ENCODE data around the gene PSMC2. TPM values are rescaled to one million over a fixed set of nuclear protein-coding genes. Genes with fewer than 3 reads are reported as not detected.

Gene PSMC2
- total and polyA plus RNA-seq, 12 donors, result 74.5 to 355 (median 124) TPM

DNA sequence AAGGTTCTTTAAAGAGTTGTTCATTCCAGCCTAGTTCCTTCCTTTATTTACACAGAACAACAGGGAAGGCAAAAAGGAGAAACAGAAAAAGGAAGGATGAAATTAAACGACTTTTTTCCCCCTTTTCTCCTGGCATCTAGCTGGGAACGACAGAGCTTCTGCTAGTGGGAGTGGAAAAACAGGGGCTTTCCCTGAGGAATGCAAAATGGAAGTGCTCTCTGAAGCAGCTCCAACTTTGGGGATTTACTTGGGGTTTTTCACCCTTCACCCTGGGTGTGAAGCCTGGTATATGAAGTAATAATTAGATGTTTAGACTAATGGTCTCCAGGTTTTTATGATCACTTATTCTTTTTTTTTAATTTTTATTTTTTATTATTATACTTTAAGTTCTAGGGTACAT is 46.0 kb upstream of the PSMC2 start:
- H3K27ac ChIP-seq, result no peak overlapping the region

DNA sequence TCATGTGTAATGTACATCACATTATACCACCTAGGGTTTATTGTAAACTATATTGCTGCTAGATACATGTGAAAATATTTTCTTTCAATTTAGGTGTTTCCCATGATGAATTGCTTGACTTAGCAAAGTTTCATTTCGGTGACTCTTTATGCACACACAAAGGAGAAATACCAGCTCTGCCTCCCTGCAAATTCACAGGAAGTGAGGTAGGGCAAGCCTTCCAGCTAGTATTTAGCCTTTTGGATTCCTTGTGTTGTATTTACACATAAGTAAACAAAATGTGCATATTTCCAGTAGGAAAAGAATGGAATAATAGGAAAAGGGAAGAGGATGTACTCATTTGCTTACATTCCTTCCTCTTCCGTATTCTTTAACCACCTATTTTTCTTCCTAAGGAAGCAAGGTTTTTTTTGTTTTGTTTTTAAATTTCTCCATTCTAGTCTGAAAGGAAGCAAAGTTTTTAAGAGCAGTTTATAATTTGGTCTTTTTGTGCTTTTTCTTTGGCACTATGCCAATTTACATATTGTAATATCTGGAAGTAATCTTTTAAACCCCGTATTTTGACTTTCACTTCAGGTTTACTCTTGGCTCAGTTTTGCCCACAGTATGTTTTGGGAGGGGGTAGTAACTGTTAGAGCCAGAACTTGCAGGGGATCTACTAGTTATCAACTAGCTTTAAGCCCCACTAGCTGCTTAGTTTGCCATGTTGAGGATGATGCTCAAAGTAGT is 39.8 kb upstream of the PSMC2 start:
- no peaks in the 10 kb centered on the region for H3K27me3 ChIP-seq
- DNase-seq, result no peak
- WGBS, 4 donors, result 64 to 70% (median 64%) methylated on average over 3 of the region's 3 CpGs
- no peak overlapping the region for H3K4me3 ChIP-seq
- no peak for TF ChIP-seq POLR2A (IDR thresholded peaks at IDR 0.05)
- TF ChIP-seq, protein P1, sequence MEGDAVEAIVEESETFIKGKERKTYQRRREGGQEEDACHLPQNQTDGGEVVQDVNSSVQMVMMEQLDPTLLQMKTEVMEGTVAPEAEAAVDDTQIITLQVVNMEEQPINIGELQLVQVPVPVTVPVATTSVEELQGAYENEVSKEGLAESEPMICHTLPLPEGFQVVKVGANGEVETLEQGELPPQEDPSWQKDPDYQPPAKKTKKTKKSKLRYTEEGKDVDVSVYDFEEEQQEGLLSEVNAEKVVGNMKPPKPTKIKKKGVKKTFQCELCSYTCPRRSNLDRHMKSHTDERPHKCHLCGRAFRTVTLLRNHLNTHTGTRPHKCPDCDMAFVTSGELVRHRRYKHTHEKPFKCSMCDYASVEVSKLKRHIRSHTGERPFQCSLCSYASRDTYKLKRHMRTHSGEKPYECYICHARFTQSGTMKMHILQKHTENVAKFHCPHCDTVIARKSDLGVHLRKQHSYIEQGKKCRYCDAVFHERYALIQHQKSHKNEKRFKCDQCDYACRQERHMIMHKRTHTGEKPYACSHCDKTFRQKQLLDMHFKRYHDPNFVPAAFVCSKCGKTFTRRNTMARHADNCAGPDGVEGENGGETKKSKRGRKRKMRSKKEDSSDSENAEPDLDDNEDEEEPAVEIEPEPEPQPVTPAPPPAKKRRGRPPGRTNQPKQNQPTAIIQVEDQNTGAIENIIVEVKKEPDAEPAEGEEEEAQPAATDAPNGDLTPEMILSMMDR (IDR thresholded peaks at IDR 0.05), result no peak
- H3K9me3 ChIP-seq (replicated peaks in 1 of 3), result no peaks in the 10 kb centered on the region
- no peak overlapping the region for H3K27ac ChIP-seq
- no peaks in the 10 kb centered on the region for H3K4me1 ChIP-seq (replicated peaks in 1 of 2)
- H3K36me3 ChIP-seq (replicated peaks in 1 of 2), result peaks cover 0 to 93% of the 10 kb centered on the region in 2 donors
- intact Hi-C loops (cut with DNase I), result loop anchor here in 1 of 2 donors (5.0 kb wide), 1 partner anchor 60 kb away; no protein-coding TSS in a partner anchor

More for the DNA sequence above, 46.0 kb upstream of the PSMC2 start:
- WGBS, 4 donors, result 48 to 60% (median 54%) methylated on average over 2 of the region's 2 CpGs
- peaks cover 12 to 21% of the 10 kb centered on the region in 2 donors for H3K4me1 ChIP-seq (replicated peaks in 1 of 2)
- no peaks in the 10 kb centered on the region for H3K27me3 ChIP-seq
- no peaks in the 10 kb centered on the region for H3K9me3 ChIP-seq (replicated peaks in 1 of 3)
- DNase-seq, result no peak
- TF ChIP-seq, protein P1 (IDR thresholded peaks at IDR 0.05), result no peak
- TF ChIP-seq POLR2A (IDR thresholded peaks at IDR 0.05), result no peak
- no peak overlapping the region for H3K4me3 ChIP-seq
- intact Hi-C loops (cut with DNase I), result no loop called here
- H3K36me3 ChIP-seq (replicated peaks in 1 of 2), result peaks cover 0 to 63% of the 10 kb centered on the region in 2 donors

DNA sequence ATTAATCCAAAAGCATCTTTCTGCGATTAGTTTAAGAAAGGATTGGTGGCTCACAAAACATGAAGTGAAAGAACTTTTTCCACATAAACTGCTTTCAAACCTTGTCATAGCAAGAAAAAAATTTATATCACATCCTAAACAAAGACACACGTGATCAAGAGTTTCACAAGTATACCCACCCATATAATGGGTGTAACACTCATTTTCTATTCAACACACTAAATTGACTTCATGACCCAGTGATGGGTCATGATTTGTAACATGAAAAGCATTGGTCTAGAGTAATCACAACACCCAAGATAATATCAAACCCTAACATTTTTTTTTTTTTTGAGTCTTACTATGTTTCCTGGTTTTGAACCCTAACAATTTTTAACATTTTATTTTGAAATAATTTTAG is 32.6 kb upstream of the PSMC2 start:
- WGBS, 4 donors, result 74 to 87% (median 85%) methylated on average over 2 of the region's 2 CpGs
- intact Hi-C loops (cut with DNase I), result no loop called here

DNA sequence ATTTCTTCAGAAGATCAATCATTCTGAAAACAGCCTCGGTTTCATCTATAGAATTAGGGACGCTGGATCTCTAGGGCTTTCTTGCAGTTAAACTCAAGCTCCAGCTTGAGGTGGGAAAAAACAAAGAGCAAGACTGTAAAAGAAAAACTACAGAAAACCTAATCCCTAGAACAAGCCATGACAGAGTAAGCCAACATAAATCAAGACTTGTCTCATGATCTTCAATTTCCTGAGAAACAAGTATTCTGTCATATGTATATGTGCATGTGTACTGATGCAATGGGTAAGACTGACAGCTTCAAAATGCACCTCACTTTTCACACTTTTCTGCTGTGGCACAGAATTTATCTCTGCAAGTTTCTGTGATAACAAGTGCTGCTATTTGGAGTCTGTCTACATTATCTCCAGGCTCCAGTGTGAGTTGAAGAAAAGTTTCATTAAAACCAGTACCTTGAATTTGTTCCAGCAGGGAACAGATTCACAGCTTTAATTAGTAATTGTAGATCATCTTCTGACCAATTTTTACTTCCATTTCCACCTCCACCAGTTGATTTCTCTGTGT is 31.0 kb upstream of the PSMC2 start:
- no peaks in the 10 kb centered on the region for H3K27me3 ChIP-seq
- DNase-seq, result no peak
- 93 to 97% (median 95%) methylated on average over 2 of the region's 2 CpGs for whole genome bisulfite sequencing, 4 donors
- TF ChIP-seq, protein P1 (IDR thresholded peaks at IDR 0.05), result no peak
- intact Hi-C loops (cut with DNase I), result no loop called here
- peaks cover 0 to 8% of the 10 kb centered on the region in 2 donors for H3K4me1 ChIP-seq (replicated peaks in 1 of 2)
- no peaks in the 10 kb centered on the region for H3K9me3 ChIP-seq (replicated peaks in 1 of 3)
- peaks cover 0 to 97% of the 10 kb centered on the region in 2 donors for H3K36me3 ChIP-seq (replicated peaks in 1 of 2)
- H3K27ac ChIP-seq, result peak overlapping the region in 2 of 5 donors; percentile 11 to 15
- H3K4me3 ChIP-seq, result no peak overlapping the region

More for the DNA sequence above, 32.6 kb upstream of the PSMC2 start:
- Histone ChIP-seq H3K36me3 (replicated peaks in 1 of 2) (peaks cover 0 to 97% of the 10 kb centered on the region in 2 donors), H3K4me1 (replicated peaks in 1 of 2) (peaks cover 0 to 8% of the 10 kb centered on the region in 2 donors), H3K27ac (no peak overlapping the region), H3K27me3 (no peaks in the 10 kb centered on the region), H3K9me3 (replicated peaks in 1 of 3) (no peaks in the 10 kb centered on the region), H3K4me3 (no peak overlapping the region)
- no peak for TF ChIP-seq POLR2A (IDR thresholded peaks at IDR 0.05)
- TF ChIP-seq, protein P1 (IDR thresholded peaks at IDR 0.05), result no peak
- DNase-seq, result no peak
